ENCODE results near the gene RNF121. TPM values are rescaled to one million over a fixed set of nuclear protein-coding genes. Genes with fewer than 3 reads are reported as not detected.

Gene RNF121
- total and polyA plus RNA-seq, 2 of the 4 experiments (the other 2 are of a cell fraction) = 43.4 to 88.7 TPM

GRCh38 chr11:72018171-72018570, 89.3 kb downstream of the RNF121 start:
- H3K4ac ChIP-seq (ENCODE audit: low read depth, low read length) = no peak overlapping the region
- DNase-seq = no peak
- H4K5ac ChIP-seq (ENCODE audit: low read depth, low read length) = no peak overlapping the region
- no peak overlapping the region for H2BK20ac ChIP-seq (ENCODE audit: low read depth, low read length)
- no peaks in the 10 kb centered on the region for H3K27me3 ChIP-seq (ENCODE audit: control insufficient read depth, insufficient read depth, low read length)
- in situ Hi-C loops (cut with MboI; ENCODE audit: low sequenced_read_pairs) = no loop called here
- no peak overlapping the region for H2AK5ac ChIP-seq (ENCODE audit: low read depth, low read length)
- H2AFZ ChIP-seq (replicated peaks; ENCODE audit: low read length, poor library complexity) = no peak overlapping the region
- no peak for ATAC-seq (ENCODE audit: low read depth)
- H3K23ac ChIP-seq (ENCODE audit: low read depth, low read length) = no peak overlapping the region
- no peak overlapping the region for H3K4me2 ChIP-seq (ENCODE audit: low read depth, low read length)
- H3K9ac ChIP-seq (ENCODE audit: low read depth, low read length) = no peak overlapping the region
- H4K8ac ChIP-seq (ENCODE audit: low read depth in 2 of 2, low read length in 2 of 2) = no peak overlapping the region
- no TSS peak for BruUV-seq (replicated peaks)
- TF ChIP-seq SMC3 (IDR thresholded peaks at IDR 0.05; ENCODE audit: low read depth, low read length) (no peak), NFE2L2 (IDR thresholded peaks at IDR 0.05; ENCODE audit: low read depth, low read length) (no peak), MXI1 (IDR thresholded peaks at IDR 0.05; ENCODE audit: borderline replicate concordance, low read depth, low read length) (no peak), POLR2A (IDR thresholded peaks at IDR 0.05; ENCODE audit: low read depth, low read length) (no peak), CEBPB (IDR thresholded peaks at IDR 0.05; ENCODE audit: low read depth, low read length) (no peak), BHLHE40 (IDR thresholded peaks at IDR 0.05; ENCODE audit: low read depth, low read length) (no peak), CTCF (conservative IDR thresholded peaks at IDR 0.05; ENCODE audit: low read depth, low read length) (no peak), MAZ (IDR thresholded peaks at IDR 0.05; ENCODE audit: borderline replicate concordance, low read depth, low read length) (no peak), MAFK (IDR thresholded peaks at IDR 0.05; ENCODE audit: low read depth, low read length) (no peak), RAD21 (IDR thresholded peaks at IDR 0.05; ENCODE audit: low read length) (no peak), FOS (IDR thresholded peaks at IDR 0.05; ENCODE audit: low read depth, low read length) (no peak), CHD1 (IDR thresholded peaks at IDR 0.05; ENCODE audit: low read depth, low read length) (no peak), USF2 (IDR thresholded peaks at IDR 0.05; ENCODE audit: low read depth, low read length) (no peak), ELK1 (IDR thresholded peaks at IDR 0.05; ENCODE audit: borderline replicate concordance, low read depth, low read length) (no peak), RFX5 (IDR thresholded peaks at IDR 0.05; ENCODE audit: low read depth, low read length) (no peak), RCOR1 (IDR thresholded peaks at IDR 0.05; ENCODE audit: insufficient replicate concordance, low read length) (no peak)
- H3K9me1 ChIP-seq (ENCODE audit: insufficient read depth, low read length) = no peaks in the 10 kb centered on the region
- 89% methylated on average over 1 of the region's 9 CpGs; no CpG with 5 or more reads in 1 of the 2 experiments for WGBS, 2 experiments (ENCODE audit: extremely low coverage in 2 of 2, insufficient read length in 1 of 2)
- peaks cover 27 to 47% of the 10 kb centered on the region in 2 experiments for H3K79me1 ChIP-seq (ENCODE audit: low read depth in 1 of 2, low read length in 2 of 2)
- H3K18ac ChIP-seq (ENCODE audit: low read depth, low read length) = no peak overlapping the region
- POLR2A ChIA-PET (ENCODE audit: unreplicated experiment) = no interaction called here
- peaks cover 93% of the 10 kb centered on the region for H3K36me3 ChIP-seq (ENCODE audit: control insufficient read depth, insufficient read depth, low read length)
- H3K14ac ChIP-seq (replicated peaks; ENCODE audit: low read depth, low read length) = no peak overlapping the region
- peaks cover 17% of the 10 kb centered on the region for H4K20me1 ChIP-seq (ENCODE audit: insufficient read depth, low read length)
- H2BK5ac ChIP-seq (ENCODE audit: low read depth, low read length, poor library complexity, severe bottlenecking) = no peak overlapping the region
- H2BK120ac ChIP-seq (ENCODE audit: low read depth, low read length) = no peak overlapping the region
- no peak overlapping the region for H2AK9ac ChIP-seq (replicated peaks; ENCODE audit: low read depth, low read length, poor library complexity)
- dilution Hi-C loops (cut with HindIII; ENCODE audit: low sequenced_read_pairs, unreplicated experiment) = no loop called here
- H4K91ac ChIP-seq (ENCODE audit: insufficient read depth, low read depth, low read length) = no peak overlapping the region
- no peak overlapping the region for H2BK15ac ChIP-seq (ENCODE audit: low read depth, low read length)
- intact Hi-C loops (cut with micrococcal nuclease) = no loop called here
- H3K27ac ChIP-seq (ENCODE audit: insufficient read depth, low read length) = no peak overlapping the region
- no peak overlapping the region for H3K4me3 ChIP-seq (ENCODE audit: insufficient read depth, low read depth, low read length)
- H3K4me1 ChIP-seq (ENCODE audit: control insufficient read depth, insufficient read depth, low read length) = no peaks in the 10 kb centered on the region
- no peaks in the 10 kb centered on the region for H3K9me3 ChIP-seq (ENCODE audit: control insufficient read depth, insufficient read depth, low read length)
- CTCF ChIA-PET = no interaction called here
- no peak overlapping the region for H3K56ac ChIP-seq (ENCODE audit: extremely low read depth, insufficient read depth, low read length)
